PC-9 (cell line): ENCODE data around the gene ENO4. TPM values are rescaled to one million over a fixed set of nuclear protein-coding genes. Genes with fewer than 3 reads are reported as not detected.

ENCODE experiments used
- BruUV-seq: library from RNA; stranded (reverse); fragments of 400-500 nt; replicated peaks from 2 replicates; lab custom pipeline; 2021; lab: Mats Ljungman, UMichigan
- CTCF ChIA-PET: fragments of 300-600 bp; sonication (Branson Sonifier 250); formaldehyde crosslinking; loops from one replicate; lab custom pipeline; 2022; ENCODE audit warnings: antibody characterized with exemption; lab: Charles Lee
- POLR2A ChIA-PET: fragments of 300-600 bp; sonication (Branson Sonifier 250); formaldehyde crosslinking; loops from one replicate; lab custom pipeline; 2022; ENCODE audit warnings: antibody characterized with exemption; ENCODE audit not compliant: unreplicated experiment; lab: Charles Lee
- DNase-seq, 2 experiments: peaks; one replicate each; pipeline versions ENCODE4 v3.0.0 to v3.0.0-alpha.2; 2015 to 2022; ENCODE audit warnings: mixed read lengths in 1 of 2
- H2AFZ ChIP-seq: fragments of 200-600 bp; sonication (generic); 2 replicates; pipeline ENCODE4 v1.8.1; 2017; ENCODE audit warnings: antibody characterized with exemption
- H3F3A ChIP-seq: fragments of 200-600 bp; sonication (generic); 2 replicates; pipeline ENCODE4 v1.8.1; 2017; ENCODE audit warnings: antibody characterized with exemption, mild to moderate bottlenecking, low read depth; ENCODE audit not compliant: insufficient read depth
- H3K27ac ChIP-seq: fragments of 200-600 bp; sonication (generic); 2 replicates; pipeline ENCODE4 v1.6.1; 2016; ENCODE audit warnings: mixed run types
- H3K27me3 ChIP-seq: fragments of 200-600 bp; sonication (generic); 2 replicates; pipeline ENCODE4 v1.6.1; 2016; ENCODE audit warnings: low read depth, mixed run types; ENCODE audit not compliant: insufficient read depth
- H3K36me3 ChIP-seq: fragments of 200-600 bp; sonication (generic); 2 replicates; pipeline ENCODE4 v1.6.1; 2016; ENCODE audit warnings: low read depth, mixed run types
- H3K4me1 ChIP-seq: fragments of 200-600 bp; sonication (generic); replicated peaks from 2 replicates; pipeline ENCODE4 v1.6.1; 2016; ENCODE audit warnings: mixed run types; ENCODE audit not compliant: insufficient read depth
- H3K4me2 ChIP-seq: fragments of 200-600 bp; sonication (generic); 2 replicates; pipeline ENCODE4 v1.6.1; 2017; ENCODE audit warnings: mixed run types
- H3K4me3 ChIP-seq: fragments of 200-600 bp; sonication (generic); 2 replicates; pipeline ENCODE4 v1.6.1; 2016; ENCODE audit warnings: mixed run types
- H3K79me2 ChIP-seq: fragments of 200-600 bp; sonication (generic); 2 replicates; pipeline ENCODE4 v1.6.1; 2017; ENCODE audit warnings: low read depth, mixed run types
- H3K9me2 ChIP-seq: fragments of 200-600 bp; sonication (generic); 2 replicates; pipeline ENCODE4 v1.8.1; 2017; ENCODE audit warnings: mild to moderate bottlenecking; ENCODE audit not compliant: insufficient read depth
- H3K9me3 ChIP-seq: fragments of 200-600 bp; sonication (generic); 2 replicates; pipeline ENCODE4 v1.8.1; 2016; ENCODE audit warnings: low read depth; ENCODE audit not compliant: insufficient read depth
- H4K20me1 ChIP-seq: fragments of 200-600 bp; sonication (generic); 2 replicates; pipeline ENCODE4 v1.8.1; 2017; ENCODE audit not compliant: insufficient read depth
- EZH2 ChIP-seq: fragments of 200-600 bp; sonication (generic); IDR thresholded peaks from 2 replicates; pipeline ENCODE4 v1.8.0; 2017; ENCODE audit warnings: antibody characterized with exemption, low read depth
- intact Hi-C: fragments of 100-400 bp; cut with micrococcal nuclease; formaldehyde crosslinking; loops from one replicate; pipeline ENCODE4 v1.10.0; 2022; ENCODE audit not compliant: unreplicated experiment
- total RNA-seq: library from RNA; stranded (reverse); gene quantifications from 2 replicates; pipeline ENCODE4 v1.2.3, GENCODE V29; 2021
- TF ChIP-seq, protein P1 (sequence below): fragments of 200-600 bp; sonication (generic); conservative IDR thresholded peaks from 2 replicates; pipeline ENCODE4 v1.6.1; 2017; ENCODE audit warnings: mixed run types, antibody characterized with exemption, mild to moderate bottlenecking, moderate library complexity

The ENO4 gene
- total RNA-seq, 1 experiment from 2014 or later: 0.79 TPM

DNA sequence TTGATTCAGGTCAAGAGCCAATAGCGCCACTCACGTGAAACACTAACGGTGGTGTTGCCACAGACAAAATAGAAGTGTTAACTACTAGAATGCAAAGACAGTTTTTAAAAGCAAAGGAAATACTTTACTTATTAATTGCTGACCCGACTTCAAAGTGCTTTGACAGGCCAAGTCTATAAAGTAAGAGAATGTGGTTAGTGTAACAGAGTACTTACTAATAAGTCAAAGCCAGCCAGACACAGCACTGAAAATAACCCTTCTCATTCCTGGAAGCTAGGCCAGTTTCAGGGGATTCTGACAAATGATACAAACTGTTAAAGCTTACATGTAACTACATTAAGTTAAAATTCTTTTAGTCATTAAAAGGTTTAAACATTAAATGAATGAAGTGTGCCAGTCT lies 50.3 kb downstream of the ENO4 start:
- POLR2A ChIA-PET: no interaction called here
- CTCF ChIA-PET: no interaction called here

DNA sequence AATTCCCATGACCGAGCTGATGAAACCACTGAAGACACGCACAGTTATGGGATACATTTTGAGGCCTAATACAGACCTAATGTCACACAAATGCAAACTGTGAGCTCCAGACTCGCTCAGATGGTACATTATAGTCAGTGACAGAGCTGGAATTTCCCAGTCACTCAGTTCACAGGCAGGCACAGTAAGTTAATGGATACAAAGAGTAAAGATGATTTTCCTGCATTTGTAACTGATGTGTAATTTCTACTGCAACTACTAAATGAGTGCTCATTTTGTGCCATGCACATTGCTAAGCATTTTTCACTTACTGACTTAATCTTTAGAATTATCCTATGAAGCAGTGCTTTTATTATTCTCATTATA lies 56.5 kb downstream of the ENO4 start:
- Histone ChIP-seq H3K36me3 (no peaks in the 10 kb centered on the region), H2AFZ (no peak overlapping the region), H3K4me2 (no peak overlapping the region), H3K4me3 (no peak overlapping the region), H4K20me1 (no peaks in the 10 kb centered on the region), H3F3A (no peaks in the 10 kb centered on the region), H3K79me2 (no peaks in the 10 kb centered on the region), H3K9me3 (no peaks in the 10 kb centered on the region), H3K4me1 (no peaks in the 10 kb centered on the region), H3K9me2 (no peaks in the 10 kb centered on the region), H3K27me3 (no peaks in the 10 kb centered on the region), H3K27ac (no peak overlapping the region)
- intact Hi-C loops: no loop called here
- CTCF ChIA-PET: no interaction called here
- BruUV-seq: no TSS peak
- DNase-seq: no peak
- POLR2A ChIA-PET: interaction anchor here (0.7 kb wide), 1 partner anchor 31 kb away, joined by 7 read pairs; no protein-coding TSS in a partner anchor
- no peak for TF ChIP-seq EZH2
- TF ChIP-seq, protein P1, sequence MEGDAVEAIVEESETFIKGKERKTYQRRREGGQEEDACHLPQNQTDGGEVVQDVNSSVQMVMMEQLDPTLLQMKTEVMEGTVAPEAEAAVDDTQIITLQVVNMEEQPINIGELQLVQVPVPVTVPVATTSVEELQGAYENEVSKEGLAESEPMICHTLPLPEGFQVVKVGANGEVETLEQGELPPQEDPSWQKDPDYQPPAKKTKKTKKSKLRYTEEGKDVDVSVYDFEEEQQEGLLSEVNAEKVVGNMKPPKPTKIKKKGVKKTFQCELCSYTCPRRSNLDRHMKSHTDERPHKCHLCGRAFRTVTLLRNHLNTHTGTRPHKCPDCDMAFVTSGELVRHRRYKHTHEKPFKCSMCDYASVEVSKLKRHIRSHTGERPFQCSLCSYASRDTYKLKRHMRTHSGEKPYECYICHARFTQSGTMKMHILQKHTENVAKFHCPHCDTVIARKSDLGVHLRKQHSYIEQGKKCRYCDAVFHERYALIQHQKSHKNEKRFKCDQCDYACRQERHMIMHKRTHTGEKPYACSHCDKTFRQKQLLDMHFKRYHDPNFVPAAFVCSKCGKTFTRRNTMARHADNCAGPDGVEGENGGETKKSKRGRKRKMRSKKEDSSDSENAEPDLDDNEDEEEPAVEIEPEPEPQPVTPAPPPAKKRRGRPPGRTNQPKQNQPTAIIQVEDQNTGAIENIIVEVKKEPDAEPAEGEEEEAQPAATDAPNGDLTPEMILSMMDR: no peak

More for the DNA sequence above, 50.3 kb downstream of the ENO4 start:
- no peak for TF ChIP-seq EZH2
- TF ChIP-seq, protein P1: no peak
- H3F3A ChIP-seq: no peaks in the 10 kb centered on the region
- H3K4me2 ChIP-seq: no peak overlapping the region
- H3K36me3 ChIP-seq: no peaks in the 10 kb centered on the region
- no peaks in the 10 kb centered on the region for H3K79me2 ChIP-seq
- H4K20me1 ChIP-seq: no peaks in the 10 kb centered on the region
- no peaks in the 10 kb centered on the region for H3K9me2 ChIP-seq
- no peak overlapping the region for H3K27ac ChIP-seq
- H3K27me3 ChIP-seq: no peaks in the 10 kb centered on the region
- intact Hi-C loops: no loop called here
- H3K4me1 ChIP-seq: no peaks in the 10 kb centered on the region
- H3K9me3 ChIP-seq: no peaks in the 10 kb centered on the region
- no peak overlapping the region for H3K4me3 ChIP-seq
- DNase-seq: no peak
- H2AFZ ChIP-seq: no peak overlapping the region
- BruUV-seq: no TSS peak

DNA sequence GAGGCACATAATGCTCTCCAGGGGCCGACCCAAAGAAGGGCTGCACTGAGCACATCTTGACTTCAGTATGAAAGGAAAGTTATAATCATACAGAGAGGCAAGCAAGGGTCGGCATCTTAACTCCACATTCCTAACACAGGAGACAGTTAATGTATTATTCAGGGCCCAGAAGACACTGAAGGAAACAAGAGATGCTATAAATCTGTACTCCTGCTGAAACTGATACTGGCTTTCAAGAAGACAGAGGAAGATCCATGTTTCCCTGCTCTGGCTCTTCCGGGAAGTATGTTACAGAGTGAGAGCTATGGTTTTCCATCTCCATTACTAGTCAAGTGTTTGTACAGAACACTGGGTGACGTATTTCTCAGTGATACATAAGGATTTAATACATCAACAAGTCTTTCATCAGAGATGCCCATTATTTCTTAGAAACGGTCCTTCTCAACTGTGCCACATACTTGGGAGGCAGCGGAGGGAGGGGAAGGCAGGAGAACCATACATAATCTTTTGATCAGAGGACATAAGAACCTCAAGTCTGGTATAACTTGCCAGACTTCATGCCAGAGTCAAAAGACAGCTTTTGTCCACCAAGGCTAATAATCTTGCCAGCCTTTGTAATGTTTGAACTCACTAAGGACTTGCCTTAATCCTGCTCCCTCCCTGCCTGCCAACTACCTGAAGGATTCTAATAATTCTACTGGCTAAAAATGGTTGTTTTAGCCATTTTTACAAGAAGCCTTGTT lies 58.1 kb downstream of the ENO4 start:
- no peaks in the 10 kb centered on the region for H3K36me3 ChIP-seq
- intact Hi-C loops: no loop called here
- H3K79me2 ChIP-seq: no peaks in the 10 kb centered on the region
- no peaks in the 10 kb centered on the region for H3K27me3 ChIP-seq
- no peaks in the 10 kb centered on the region for H3K9me3 ChIP-seq
- H3K27ac ChIP-seq: no peak overlapping the region
- no peaks in the 10 kb centered on the region for H4K20me1 ChIP-seq
- peak in 1 of 2 experiments; percentile 39 for DNase-seq
- no peaks in the 10 kb centered on the region for H3F3A ChIP-seq
- H3K9me2 ChIP-seq: no peaks in the 10 kb centered on the region
- H3K4me1 ChIP-seq: no peaks in the 10 kb centered on the region
- H2AFZ ChIP-seq: no peak overlapping the region
- no TSS peak for BruUV-seq
- no peak overlapping the region for H3K4me2 ChIP-seq
- CTCF ChIA-PET: no interaction called here
- POLR2A ChIA-PET: no interaction called here
- no peak for TF ChIP-seq EZH2
- TF ChIP-seq, protein P1: no peak
- no peak overlapping the region for H3K4me3 ChIP-seq
